Measurements from ENCODE around the gene PDE6G. TPM values are rescaled to one million over a fixed set of nuclear protein-coding genes. Genes with fewer than 3 reads are reported as not detected.

PDE6G gene
- total RNA-seq, 4 donors from 2014 or later = not detected

- no peaks in the 10 kb centered on the region for H3K4me1 ChIP-seq
- H3K27ac ChIP-seq = no peak overlapping the region
- no peak for TF ChIP-seq POLR2A (IDR thresholded peaks at IDR 0.05)
- no peak for TF ChIP-seq CTCF (IDR thresholded peaks at IDR 0.05)
- no peak for DNase-seq
- no peak overlapping the region for H3K4me3 ChIP-seq
- H3K36me3 ChIP-seq = no peaks in the 10 kb centered on the region
- no peaks in the 10 kb centered on the region for H3K9me3 ChIP-seq
- H3K27me3 ChIP-seq = no peaks in the 10 kb centered on the region
Measured at GRCh38 chr17:81659038-81659437, 2.7 kb upstream of the PDE6G start.

- TF ChIP-seq POLR2A (IDR thresholded peaks at IDR 0.05) = no peak
- TF ChIP-seq CTCF (IDR thresholded peaks at IDR 0.05) = no peak
Measured at GRCh38 chr17:81656835-81657234, 493 bp upstream of the PDE6G start.

GRCh38 chr17:81655378-81656117 is 794 bp downstream of the PDE6G start:
- Histone ChIP-seq H3K27me3 (no peaks in the 10 kb centered on the region), H3K9me3 (no peaks in the 10 kb centered on the region), H3K27ac (no peak overlapping the region), H3K4me1 (no peaks in the 10 kb centered on the region), H3K36me3 (no peaks in the 10 kb centered on the region), H3K4me3 (no peak overlapping the region)
- TF ChIP-seq CTCF (IDR thresholded peaks at IDR 0.05) (no peak), POLR2A (IDR thresholded peaks at IDR 0.05) (no peak)
- DNase-seq = no peak

More at GRCh38 chr17:81656835-81657234, 493 bp upstream of the PDE6G start:
- DNase-seq = no peak
- Histone ChIP-seq H3K4me1 (no peaks in the 10 kb centered on the region), H3K9me3 (no peaks in the 10 kb centered on the region), H3K36me3 (no peaks in the 10 kb centered on the region), H3K4me3 (no peak overlapping the region), H3K27ac (no peak overlapping the region), H3K27me3 (no peaks in the 10 kb centered on the region)

GRCh38 chr17:81652906-81653771 is 3.2 kb downstream of the PDE6G start:
- H3K4me3 ChIP-seq = peak overlapping the region in 3 of 4 donors; percentile 17 to 29 (median 27)

GRCh38 chr17:81651692-81652091 is 4.7 kb downstream of the PDE6G start:
- Histone ChIP-seq H3K27me3 (peaks cover 0 to 4% of the 10 kb centered on the region in 2 donors), H3K27ac (no peak overlapping the region), H3K36me3 (no peaks in the 10 kb centered on the region), H3K9me3 (peaks cover 0 to 6% (median 3%) of the 10 kb centered on the region in 4 donors), H3K4me1 (no peaks in the 10 kb centered on the region), H3K4me3 (no peak overlapping the region)
- TF ChIP-seq POLR2A (IDR thresholded peaks at IDR 0.05) (no peak), CTCF (IDR thresholded peaks at IDR 0.05) (no peak)
- DNase-seq = no peak

More at GRCh38 chr17:81652906-81653771, 3.2 kb downstream of the PDE6G start:
- DNase-seq = no peak
- Histone ChIP-seq H3K27ac (no peak overlapping the region), H3K9me3 (peaks cover 0 to 6% (median 3%) of the 10 kb centered on the region in 4 donors), H3K36me3 (no peaks in the 10 kb centered on the region), H3K27me3 (peaks cover 0 to 3% of the 10 kb centered on the region in 2 donors), H3K4me1 (no peaks in the 10 kb centered on the region)
- TF ChIP-seq POLR2A (IDR thresholded peaks at IDR 0.05) (no peak), CTCF (IDR thresholded peaks at IDR 0.05) (no peak)
